Dedifferentiated amniotic fluid mesenchymal stem cell (primary cell): Measurements from ENCODE around the gene CMTM8.

Source experiments
- DNase-seq: peaks from one replicate; pipeline ENCODE4 v3.0.0-alpha.2; 2016; ENCODE audit errors: extremely low spot score

The CMTM8 gene

DNA sequence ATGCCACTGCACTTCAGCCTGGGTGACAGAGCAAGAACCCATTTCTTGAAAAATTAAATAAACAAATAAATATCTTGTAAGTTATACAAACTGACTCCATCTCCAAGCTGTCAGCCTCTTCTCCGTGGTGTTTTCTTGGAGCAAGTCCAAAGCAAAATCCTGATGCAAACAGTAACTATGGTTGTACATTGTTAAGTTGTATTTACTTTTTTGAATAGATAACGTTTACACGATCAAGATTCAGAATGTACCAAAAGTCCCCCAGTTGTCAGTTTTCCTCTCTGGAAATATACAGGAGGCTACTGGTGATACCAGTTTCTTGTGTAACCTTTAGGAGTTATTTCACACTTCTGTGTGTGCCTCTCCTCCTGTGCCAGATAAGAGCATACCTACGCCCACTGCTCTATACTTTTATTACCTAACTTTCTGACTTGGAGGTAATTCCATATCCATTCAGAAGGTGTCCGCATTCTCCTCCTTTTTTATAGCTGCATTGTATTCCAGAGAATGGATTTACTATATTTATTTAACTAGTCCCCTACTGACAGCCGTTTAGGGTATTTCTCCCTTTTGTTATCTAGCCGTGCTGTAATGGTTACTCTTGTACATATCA, 167.3 kb downstream of the CMTM8 start:
- no peak for DNase-seq

DNA sequence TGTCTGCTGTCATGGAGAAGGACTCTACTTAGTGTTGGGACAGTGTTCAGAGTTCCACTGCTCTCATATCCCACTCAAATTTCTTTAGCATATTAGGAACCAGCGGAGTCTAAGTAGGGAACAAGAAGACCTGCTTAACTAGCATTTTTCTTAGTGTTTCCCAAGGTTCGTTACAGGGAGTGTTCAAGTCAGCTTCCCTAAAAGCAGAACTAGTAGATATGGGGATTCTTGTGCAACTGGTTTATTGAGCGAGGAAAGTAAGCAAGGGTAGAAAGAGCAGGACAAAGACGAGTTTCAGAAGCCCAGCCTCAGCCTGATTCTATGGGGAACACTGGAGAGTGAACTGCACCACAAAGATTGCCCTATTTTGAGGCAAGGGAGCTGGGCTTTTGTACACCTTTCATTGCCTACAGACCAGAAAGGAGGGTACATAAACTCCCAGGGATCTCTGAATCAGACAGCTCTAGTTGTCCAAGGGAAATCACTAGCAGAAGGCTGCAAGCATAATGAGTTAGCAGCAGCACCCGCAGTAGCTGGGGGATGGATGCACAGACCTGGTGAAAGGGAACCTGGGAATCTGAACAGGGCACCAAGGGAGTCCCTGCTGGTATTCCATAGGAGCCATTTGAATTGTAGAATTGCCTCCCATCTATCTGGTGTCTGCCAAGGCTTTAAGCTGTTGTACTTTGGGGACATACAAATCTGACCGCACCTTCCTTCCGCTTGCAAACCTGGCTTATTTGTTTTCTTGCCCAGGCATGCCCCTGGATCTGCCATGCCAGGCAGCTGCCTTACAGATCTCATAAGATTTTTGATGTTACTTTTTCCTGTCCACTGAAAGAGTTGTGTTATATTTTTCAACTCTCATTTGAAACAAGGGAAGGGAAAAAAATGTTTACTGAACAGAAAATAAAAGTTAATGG, 168.3 kb downstream of the CMTM8 start:
- DNase-seq, result no peak

DNA sequence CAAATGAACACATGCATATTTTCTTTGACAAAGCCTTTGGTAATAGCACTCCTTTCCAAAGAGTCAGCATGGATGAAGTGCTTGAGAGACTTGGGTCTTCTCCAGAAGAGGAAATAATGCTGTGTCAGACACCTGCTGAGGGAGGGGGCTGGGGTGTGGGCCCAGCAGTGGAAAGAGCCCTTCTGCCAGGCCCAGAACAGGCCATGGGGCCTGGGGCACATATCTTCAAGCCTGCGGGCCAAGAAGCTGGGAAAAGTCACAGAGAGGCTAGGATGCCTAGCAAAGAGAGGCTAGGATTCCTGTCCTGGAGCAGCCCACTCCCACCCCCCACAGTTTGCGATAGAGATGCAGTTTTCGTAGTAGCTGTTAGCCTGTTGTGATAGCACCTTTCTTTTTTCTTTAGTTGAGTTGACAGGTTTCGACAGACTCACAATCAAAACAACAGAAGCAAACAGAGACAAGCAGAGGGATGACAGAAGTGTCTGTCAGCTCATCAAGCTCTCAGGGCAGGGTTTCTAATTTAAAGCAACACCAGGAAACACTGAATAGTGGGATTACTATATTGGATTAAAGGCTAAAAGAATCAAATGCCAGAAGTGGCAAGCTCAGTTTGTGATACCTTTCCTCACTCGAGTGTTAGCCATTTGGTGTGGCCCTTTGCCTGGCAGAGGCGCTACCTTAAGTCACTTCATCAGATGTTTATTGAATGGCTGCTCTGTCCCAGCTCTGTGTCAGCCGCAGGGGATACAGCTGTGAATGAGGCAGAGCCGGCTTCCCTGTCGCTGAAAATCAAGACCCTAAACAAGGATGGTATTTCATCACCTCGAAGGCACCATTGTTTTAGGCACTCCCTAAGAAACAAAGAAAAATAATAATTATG, 172.1 kb downstream of the CMTM8 start:
- no peak for DNase-seq

DNA sequence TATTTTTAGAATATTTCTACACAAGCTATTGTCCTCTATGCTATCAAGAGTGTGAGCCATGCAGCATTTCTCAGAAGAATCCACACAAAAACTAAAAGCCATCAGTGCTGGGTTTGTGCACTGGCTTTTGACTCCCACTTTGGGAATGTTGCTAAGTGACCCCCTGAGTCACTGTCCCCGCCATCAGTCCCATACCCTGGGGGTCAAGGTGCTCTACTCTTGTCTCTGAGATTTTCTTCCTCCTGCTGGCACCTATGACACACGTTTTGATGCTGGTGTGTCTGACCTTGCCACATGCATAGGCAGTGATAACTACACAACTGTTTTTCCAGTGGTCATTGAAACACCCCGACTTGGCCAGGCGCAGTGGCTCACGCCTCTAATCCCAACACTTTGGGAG, 173.0 kb downstream of the CMTM8 start:
- no peak for DNase-seq

DNA sequence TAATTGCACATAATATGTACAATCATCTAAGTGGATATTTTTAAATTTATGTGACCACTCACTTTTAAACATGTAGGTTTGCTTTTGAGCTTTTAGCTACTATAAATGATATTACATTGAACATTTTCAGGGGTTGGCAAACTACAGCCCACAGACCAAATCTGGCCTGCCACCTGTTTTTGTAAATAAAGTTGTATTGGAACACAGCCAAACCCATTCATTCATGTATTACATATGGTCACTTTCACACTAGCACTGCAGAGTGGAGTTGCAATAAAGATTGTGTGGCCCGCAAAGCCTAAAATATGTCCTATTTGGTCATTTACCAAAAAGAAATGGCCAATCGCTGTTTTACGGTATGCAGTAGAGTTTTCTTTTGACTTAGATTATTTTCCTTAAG, 174.4 kb downstream of the CMTM8 start:
- no peak for DNase-seq

DNA sequence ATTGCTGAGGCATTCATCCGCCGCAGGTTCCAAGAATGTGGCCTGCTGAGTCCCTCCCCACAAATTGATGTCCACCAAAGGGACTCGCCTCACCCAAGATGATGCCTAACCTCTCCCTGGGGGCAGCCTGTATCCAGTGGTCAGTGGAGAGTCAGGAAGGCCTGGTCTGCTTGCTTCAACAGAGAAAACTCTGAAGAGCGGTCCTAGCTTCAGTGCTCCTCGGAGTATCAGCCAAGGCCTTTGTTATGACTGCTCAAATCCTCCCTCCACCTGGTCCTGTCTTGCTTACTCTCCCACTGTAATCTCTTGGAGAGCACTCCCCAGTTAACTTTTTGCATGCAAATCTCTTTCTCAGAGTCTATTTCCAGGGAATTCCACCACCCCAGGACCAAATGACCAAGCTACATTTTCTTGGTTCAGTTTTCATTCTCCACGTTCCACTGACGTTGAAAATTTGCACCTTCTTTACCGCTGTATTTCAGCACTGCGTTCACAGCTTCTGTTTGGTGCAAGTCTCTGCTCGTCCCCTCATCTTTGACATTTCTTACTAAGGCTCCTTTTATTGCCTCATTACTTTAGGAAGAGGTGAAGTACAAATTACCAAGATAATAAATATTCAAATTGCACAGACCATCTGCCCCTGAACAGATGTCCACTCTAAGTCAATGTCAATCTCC, 175.5 kb downstream of the CMTM8 start:
- no peak for DNase-seq

DNA sequence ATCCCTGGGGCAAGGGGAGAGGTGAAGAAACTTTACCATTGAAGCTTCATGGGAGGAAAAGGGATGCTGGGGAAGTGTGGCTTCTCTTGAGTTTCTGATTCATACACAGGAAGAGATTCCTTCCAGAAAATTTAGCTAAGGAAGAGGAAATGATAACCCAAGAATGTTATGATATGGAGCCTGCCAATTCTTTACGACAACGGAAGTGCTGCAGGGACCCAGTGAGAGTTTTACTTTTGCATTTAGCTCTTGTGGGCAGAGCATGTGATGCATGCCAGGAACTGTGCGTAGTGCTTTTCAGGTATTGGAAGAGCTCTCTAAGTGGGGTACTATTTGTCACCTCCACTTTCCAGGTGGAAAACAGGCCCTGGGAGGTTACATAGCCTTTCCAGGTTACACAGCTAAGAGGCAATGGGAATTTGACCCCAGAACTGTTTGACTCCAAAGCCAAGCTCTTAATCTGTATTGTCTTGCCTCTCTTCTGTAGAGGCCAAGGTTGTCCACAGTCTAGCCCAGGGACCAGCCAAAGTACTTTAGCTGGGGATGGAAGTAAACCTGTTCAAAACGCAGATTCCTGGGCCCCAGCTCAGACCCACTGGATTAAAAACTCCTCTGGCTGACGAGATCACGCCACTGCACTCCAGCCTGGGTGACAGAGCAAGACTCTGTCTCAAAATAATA, 176.2 kb downstream of the CMTM8 start:
- no peak for DNase-seq

DNA sequence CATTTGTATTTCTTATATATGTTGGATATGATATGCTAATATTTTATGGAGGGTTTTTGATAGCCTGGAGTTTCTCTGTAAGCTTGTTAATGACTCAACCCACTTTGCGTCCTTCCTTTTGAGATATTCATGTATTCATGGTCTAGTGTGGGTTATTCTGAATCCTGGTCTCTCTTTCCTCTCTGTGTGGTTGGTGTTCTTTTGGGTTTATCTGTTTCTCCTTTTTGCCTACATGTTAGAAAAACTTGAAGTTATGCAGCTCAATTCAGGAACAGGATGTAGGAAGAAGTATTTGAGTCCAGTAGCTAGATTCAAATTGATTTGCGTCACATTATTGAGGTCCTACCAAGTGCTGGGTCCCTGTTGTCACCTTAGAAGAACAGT, 181.3 kb downstream of the CMTM8 start:
- no peak for DNase-seq
